Gastroesophageal sphincter (tissue), 4 donors: ENCODE measurements around the gene C3orf18. TPM values are rescaled to one million over a fixed set of nuclear protein-coding genes. Genes with fewer than 3 reads are reported as not detected.

Source experiments
- ATAC-seq: fragments of 150-250 bp; one replicate; pipeline ENCODE4 v1.9.1; 2016; ENCODE audit warnings: mild to moderate bottlenecking, moderate library complexity
- H3K27ac ChIP-seq, 4 donors: fragments of 200-600 bp; sonication (generic) in 3 of 4; 1 replicate in 3 of 4; 2 replicates in 1 of 4; pipeline ENCODE4 v1.5.1; 2016 to 2019
- H3K27me3 ChIP-seq: fragments of 200-600 bp; sonication (generic); one replicate; pipeline ENCODE4 v1.5.1; 2019
- H3K36me3 ChIP-seq, 2 donors: fragments of 200-600 bp; sonication (generic); one replicate each; pipeline ENCODE4 v1.5.1; 2019; ENCODE audit warnings: control low read depth in 1 of 2
- H3K4me1 ChIP-seq, 3 donors: fragments of 200-600 bp; sonication (generic); 1 replicate in 2 of 3; 2 replicates in 1 of 3; pipeline ENCODE4 v1.5.1; 2016 to 2019; ENCODE audit warnings: control low read depth in 2 of 3
- H3K4me3 ChIP-seq, 2 donors: fragments of 200-600 bp; sonication (generic); one replicate each; pipeline ENCODE4 v1.5.1; 2019; ENCODE audit warnings: mild to moderate bottlenecking in 1 of 2, moderate library complexity in 1 of 2
- H3K9me3 ChIP-seq, 3 donors: fragments of 200-600 bp; sonication (generic); one replicate each; pipeline ENCODE4 v1.5.1; 2017 to 2019; ENCODE audit warnings: control low read depth in 2 of 3
- EP300 ChIP-seq: sonication (generic); formaldehyde crosslinking; IDR thresholded peaks from one replicate; pipeline ENCODE4 v1.6.1; 2017; ENCODE audit warnings: antibody characterized with exemption, mild to moderate bottlenecking
- POLR2A ChIP-seq, 2 donors: fragments of 450-650 bp; IDR thresholded peaks; one replicate each; pipeline ENCODE4 v1.6.1; 2017; ENCODE audit warnings: antibody characterized with exemption in 2 of 2, mild to moderate bottlenecking in 2 of 2, moderate library complexity in 1 of 2
- POLR2AphosphoS5 ChIP-seq: sonication (generic); formaldehyde crosslinking; IDR thresholded peaks from one replicate; pipeline ENCODE4 v1.6.1; 2017; ENCODE audit warnings: antibody characterized with exemption
- WGBS, 2 donors: methylation state at CpG; one replicate each; pipeline ENCODE4 v1.1.5; 2018; ENCODE audit warnings: low coverage in 1 of 2; 5-methylcytosine and 5-hydroxymethylcytosine counted together
- total RNA-seq, 4 donors: library from RNA; depleted of rRNA; stranded (reverse); fragments of >200 nt; gene quantifications; one replicate each; pipeline ENCODE4 v1.1.0, GENCODE V29; 2016
- TF ChIP-seq, protein P1 (sequence below), 4 experiments: fragments of 200-600 bp in 2 of 4; fragments of 450-650 bp in 2 of 4; sonication (generic) in 1 of 4; IDR thresholded peaks; one replicate each; pipeline ENCODE4 v1.5.1; 2017 to 2019; ENCODE audit warnings: antibody characterized with exemption in 4 of 4, mild to moderate bottlenecking in 2 of 4, moderate library complexity in 2 of 4

The C3orf18 gene
- total RNA-seq, 4 donors from 2014 or later, result 9.7 to 42.8 (median 25.3) TPM

DNA sequence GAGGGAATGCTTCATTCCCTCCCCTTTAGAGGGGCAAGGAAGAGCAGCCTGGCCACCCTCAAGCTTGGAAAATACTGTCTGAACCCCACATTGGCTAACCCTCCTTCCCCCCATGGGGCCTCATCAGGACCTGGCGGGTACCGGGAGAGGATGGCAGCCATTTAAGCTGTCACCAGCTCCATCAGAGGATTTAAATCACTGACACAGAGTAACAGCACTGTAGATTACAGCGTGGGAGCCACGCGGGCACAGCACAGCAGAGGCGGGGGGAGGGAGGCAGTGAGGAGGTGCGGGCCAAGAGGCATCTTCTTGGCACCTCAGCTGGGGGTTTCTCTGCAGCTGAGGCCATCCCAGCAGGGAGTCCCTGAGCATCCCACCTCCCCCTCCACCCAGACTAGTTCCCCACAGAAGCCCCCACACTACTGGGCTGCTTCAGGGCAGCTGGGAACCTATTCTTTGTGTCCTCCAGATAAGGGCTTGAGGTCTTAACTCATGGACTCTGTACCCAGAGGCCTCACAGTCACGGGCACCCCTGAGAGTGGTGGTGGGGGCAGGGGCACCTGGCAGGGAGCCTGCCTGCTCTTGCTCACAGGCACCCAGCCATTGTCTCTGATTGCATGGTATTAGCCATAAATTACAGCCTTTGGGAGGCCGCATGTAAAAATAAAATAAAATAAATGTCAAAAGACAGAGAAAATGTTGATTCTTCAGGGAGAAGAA is 42.2 kb downstream of the C3orf18 start:
- Histone ChIP-seq H3K4me3 (no peak overlapping the region), H3K27me3 (peaks cover 22% of the 10 kb centered on the region), H3K9me3 (no peaks in the 10 kb centered on the region), H3K4me1 (no peaks in the 10 kb centered on the region), H3K27ac (no peak overlapping the region), H3K36me3 (no peaks in the 10 kb centered on the region)
- 43% methylated on average over 2 of the region's 9 CpGs; no CpG with 5 or more reads in 1 of the 2 donors for WGBS, 2 donors
- TF ChIP-seq POLR2A (IDR thresholded peaks at IDR 0.05), result no peak
- TF ChIP-seq POLR2AphosphoS5, result no peak
- TF ChIP-seq EP300, result no peak
- TF ChIP-seq, protein P1, sequence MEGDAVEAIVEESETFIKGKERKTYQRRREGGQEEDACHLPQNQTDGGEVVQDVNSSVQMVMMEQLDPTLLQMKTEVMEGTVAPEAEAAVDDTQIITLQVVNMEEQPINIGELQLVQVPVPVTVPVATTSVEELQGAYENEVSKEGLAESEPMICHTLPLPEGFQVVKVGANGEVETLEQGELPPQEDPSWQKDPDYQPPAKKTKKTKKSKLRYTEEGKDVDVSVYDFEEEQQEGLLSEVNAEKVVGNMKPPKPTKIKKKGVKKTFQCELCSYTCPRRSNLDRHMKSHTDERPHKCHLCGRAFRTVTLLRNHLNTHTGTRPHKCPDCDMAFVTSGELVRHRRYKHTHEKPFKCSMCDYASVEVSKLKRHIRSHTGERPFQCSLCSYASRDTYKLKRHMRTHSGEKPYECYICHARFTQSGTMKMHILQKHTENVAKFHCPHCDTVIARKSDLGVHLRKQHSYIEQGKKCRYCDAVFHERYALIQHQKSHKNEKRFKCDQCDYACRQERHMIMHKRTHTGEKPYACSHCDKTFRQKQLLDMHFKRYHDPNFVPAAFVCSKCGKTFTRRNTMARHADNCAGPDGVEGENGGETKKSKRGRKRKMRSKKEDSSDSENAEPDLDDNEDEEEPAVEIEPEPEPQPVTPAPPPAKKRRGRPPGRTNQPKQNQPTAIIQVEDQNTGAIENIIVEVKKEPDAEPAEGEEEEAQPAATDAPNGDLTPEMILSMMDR (IDR thresholded peaks at IDR 0.05), result no peak
- ATAC-seq, result no peak

DNA sequence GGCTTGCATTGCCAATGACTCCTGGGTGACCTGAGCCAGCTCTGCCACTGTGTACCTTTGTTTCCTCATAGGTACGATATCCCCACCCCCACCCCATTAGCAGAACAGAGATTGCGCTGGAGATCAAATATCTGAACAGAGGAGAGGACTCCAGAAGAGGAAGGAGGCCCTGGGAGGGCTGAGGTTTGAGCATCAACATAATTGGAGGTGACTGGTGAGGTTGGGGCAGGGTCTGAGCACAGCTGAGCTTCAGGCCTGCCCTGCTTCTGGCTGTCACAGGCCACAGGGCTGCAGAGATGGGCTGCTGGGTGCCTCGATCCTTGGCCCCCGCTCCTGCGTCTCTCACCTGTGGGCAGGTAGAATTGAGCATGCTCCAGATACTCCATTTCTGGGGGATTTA is 42.8 kb downstream of the C3orf18 start:
- TF ChIP-seq POLR2A (IDR thresholded peaks at IDR 0.05) (no peak), POLR2AphosphoS5 (no peak), EP300 (no peak)
- TF ChIP-seq, protein P1 (IDR thresholded peaks at IDR 0.05), result no peak
- no peaks in the 10 kb centered on the region for H3K9me3 ChIP-seq
- H3K27me3 ChIP-seq, result peaks cover 16% of the 10 kb centered on the region
- H3K27ac ChIP-seq, result no peak overlapping the region
- no peak overlapping the region for H3K4me3 ChIP-seq
- WGBS, 2 donors, result 89% methylated on average over 4 of the region's 5 CpGs; no CpG with 5 or more reads in 1 of the 2 donors
- ATAC-seq, result no peak
- H3K4me1 ChIP-seq, result no peaks in the 10 kb centered on the region
- H3K36me3 ChIP-seq, result no peaks in the 10 kb centered on the region

DNA sequence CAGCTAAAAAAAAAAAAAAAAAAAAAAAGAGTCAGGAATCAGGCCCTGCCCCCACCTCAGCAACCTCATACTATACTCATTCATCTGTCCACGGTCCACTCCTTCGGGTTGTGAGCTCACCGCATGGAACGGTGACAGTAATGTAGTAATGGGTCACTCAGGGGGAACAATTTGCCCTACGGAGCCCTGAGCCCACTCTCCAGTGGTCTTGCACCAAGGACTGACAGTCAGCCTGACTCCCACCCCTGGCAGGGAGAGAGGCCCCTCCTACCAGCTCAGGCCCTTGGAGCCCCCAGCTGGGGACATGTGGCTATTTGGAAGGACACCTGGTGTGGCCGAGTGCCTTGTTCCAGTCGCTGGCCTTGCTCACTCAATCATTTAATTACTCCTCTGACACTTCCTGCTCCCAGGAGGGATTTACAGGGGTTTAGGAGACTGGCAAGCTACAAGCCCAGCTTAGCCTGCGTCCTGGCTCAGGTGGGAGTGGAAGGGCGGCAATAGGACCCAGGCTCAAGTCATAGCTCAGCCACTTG is 44.2 kb downstream of the C3orf18 start:
- no peaks in the 10 kb centered on the region for H3K36me3 ChIP-seq
- no peak for ATAC-seq
- 60 to 67% methylated on average over 1 to 5 of the region's 9 CpGs for WGBS, 2 donors
- no peaks in the 10 kb centered on the region for H3K9me3 ChIP-seq
- H3K4me3 ChIP-seq, result no peak overlapping the region
- H3K27ac ChIP-seq, result no peak overlapping the region
- TF ChIP-seq POLR2A (IDR thresholded peaks at IDR 0.05) (no peak), EP300 (no peak), POLR2AphosphoS5 (no peak)
- TF ChIP-seq, protein P1 (IDR thresholded peaks at IDR 0.05), result no peak
- peaks cover 0 to 5% (median 0%) of the 10 kb centered on the region in 3 donors for H3K4me1 ChIP-seq
- peaks cover 15% of the 10 kb centered on the region for H3K27me3 ChIP-seq

DNA sequence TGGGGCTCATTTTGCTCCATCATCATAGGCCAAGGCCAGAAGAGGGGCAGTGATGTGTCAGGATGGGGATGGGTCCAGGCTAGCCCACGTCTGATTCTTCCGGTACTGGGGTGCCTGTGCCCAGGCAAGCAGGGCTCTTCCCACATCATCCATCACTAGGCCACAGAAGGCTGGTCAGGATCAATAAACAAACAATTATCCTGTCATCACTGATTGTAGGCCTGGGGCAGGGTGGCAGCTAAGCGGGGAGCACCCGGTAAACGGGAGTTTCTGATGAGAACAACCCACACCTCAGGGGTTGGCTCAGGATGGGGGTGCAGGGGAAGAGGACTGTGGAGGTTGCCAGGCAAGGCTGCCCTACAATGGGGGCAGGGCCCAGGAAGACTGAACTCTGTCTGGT is 46.0 kb downstream of the C3orf18 start:
- H3K4me3 ChIP-seq, result no peak overlapping the region
- no peaks in the 10 kb centered on the region for H3K9me3 ChIP-seq
- peaks cover 15% of the 10 kb centered on the region for H3K27me3 ChIP-seq
- peaks cover 0 to 13% (median under 1%) of the 10 kb centered on the region in 3 donors for H3K4me1 ChIP-seq
- H3K27ac ChIP-seq, result no peak overlapping the region
- ATAC-seq, result no peak
- 60% methylated on average over 1 of the region's 5 CpGs; no CpG with 5 or more reads in 1 of the 2 donors for WGBS, 2 donors
- TF ChIP-seq POLR2A (IDR thresholded peaks at IDR 0.05) (no peak), EP300 (no peak), POLR2AphosphoS5 (no peak)
- TF ChIP-seq, protein P1 (IDR thresholded peaks at IDR 0.05), result no peak
- no peaks in the 10 kb centered on the region for H3K36me3 ChIP-seq

DNA sequence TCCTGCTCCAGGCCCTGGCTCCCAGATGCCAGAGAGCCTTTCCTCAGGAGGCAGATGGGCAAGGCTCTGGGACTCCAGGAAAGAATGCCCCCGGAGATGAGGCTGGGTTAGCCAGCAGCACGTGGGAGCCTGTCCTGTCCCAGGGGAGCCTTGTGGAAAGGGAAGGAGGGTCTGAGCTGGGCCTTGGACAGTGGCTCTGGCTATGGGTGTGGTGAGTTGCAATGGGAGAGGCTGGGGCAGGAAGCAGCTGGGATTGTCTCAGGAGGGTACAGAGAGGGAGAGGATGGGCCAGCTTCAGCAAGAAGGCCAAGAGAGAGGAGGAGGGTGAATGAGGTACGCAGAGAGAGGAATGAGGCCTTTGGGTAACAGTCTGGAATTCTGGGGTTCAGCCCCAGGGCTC is 46.7 kb downstream of the C3orf18 start:
- Histone ChIP-seq H3K36me3 (no peaks in the 10 kb centered on the region), H3K4me3 (no peak overlapping the region), H3K27me3 (peaks cover 15% of the 10 kb centered on the region), H3K9me3 (no peaks in the 10 kb centered on the region), H3K27ac (no peak overlapping the region), H3K4me1 (peaks cover 0 to 20% (median 8%) of the 10 kb centered on the region in 3 donors)
- 50% methylated on average over 2 of the region's 3 CpGs; no CpG with 5 or more reads in 1 of the 2 donors for whole genome bisulfite sequencing, 2 donors
- TF ChIP-seq, protein P1 (IDR thresholded peaks at IDR 0.05), result no peak
- TF ChIP-seq POLR2AphosphoS5 (no peak), EP300 (no peak), POLR2A (IDR thresholded peaks at IDR 0.05) (no peak)
- ATAC-seq, result no peak
